ENCODE data around the gene LYPLAL1. TPM values are rescaled to one million over a fixed set of nuclear protein-coding genes. Genes with fewer than 3 reads are reported as not detected.

The LYPLAL1 gene
- total and polyA plus RNA-seq, 2 of the 8 experiments (the other 6 are each of a cell fraction or from before 2014, with no cell fraction given) = 6.3 to 23.8 TPM

GRCh38 chr1:219189952-219190351, 16.3 kb downstream of the LYPLAL1 start:
- Histone ChIP-seq H3K18ac (ENCODE audit: extremely low read depth, low read length) (no peak overlapping the region), H3K4me2 (ENCODE audit: insufficient read depth in 1 of 2, low read depth in 2 of 2, low read length in 2 of 2) (no peak overlapping the region), H2BK15ac (ENCODE audit: low read length) (no peak overlapping the region), H4K8ac (ENCODE audit: extremely low read depth, insufficient read depth, low read length) (no peak overlapping the region), H3K9me3 (ENCODE audit: insufficient read depth in 2 of 2, low read depth in 1 of 2, low read length in 1 of 2) (no peaks in the 10 kb centered on the region), H2AFZ (ENCODE audit: low read length) (no peak overlapping the region), H3K4ac (replicated peaks; ENCODE audit: insufficient read length, low read depth, low read length) (no peak overlapping the region), H2BK20ac (ENCODE audit: low read length) (no peak overlapping the region), H4K5ac (ENCODE audit: insufficient read length, low read depth, low read length) (no peak overlapping the region), H2BK12ac (ENCODE audit: low read depth, low read length) (no peak overlapping the region), H3K79me2 (ENCODE audit: control insufficient read depth in 1 of 2, insufficient read depth in 2 of 2, low read length in 2 of 2) (peaks cover 0 to 13% of the 10 kb centered on the region in 2 experiments; a peak in 2 of 4 replicates), H3K4me3 (ENCODE audit: extremely low read depth in 1 of 4, insufficient read depth in 2 of 4, low read depth in 3 of 4, low read length in 4 of 4) (no peak overlapping the region), H4K20me1 (replicated peaks in 1 of 2; ENCODE audit: control insufficient read depth in 1 of 2, insufficient read depth in 2 of 2, low read length in 2 of 2) (no peaks in the 10 kb centered on the region), H2BK120ac (replicated peaks; ENCODE audit: low read depth, low read length) (no peak overlapping the region), H3K23ac (ENCODE audit: insufficient read length) (no peak overlapping the region), H2BK5ac (ENCODE audit: low read depth, low read length) (no peak overlapping the region), H3K27ac (ENCODE audit: low read depth, low read length) (no peak overlapping the region), H3K4me1 (replicated peaks in 1 of 4; ENCODE audit: control insufficient read depth in 3 of 4, insufficient read depth in 4 of 4, low read length in 3 of 4) (no peaks in the 10 kb centered on the region), H4K91ac (replicated peaks; ENCODE audit: insufficient read length, low read length) (no peak overlapping the region), H3K23me2 (ENCODE audit: low read depth, low read length) (no peaks in the 10 kb centered on the region), H3K36me3 (ENCODE audit: control insufficient read depth in 2 of 4, insufficient read depth in 4 of 4, low read length in 3 of 4) (no peaks in the 10 kb centered on the region), H3K27me3 (replicated peaks in 1 of 4; ENCODE audit: control insufficient read depth in 3 of 4, extremely low read depth in 1 of 4, insufficient read depth in 3 of 4, low read length in 3 of 4) (no peaks in the 10 kb centered on the region), H3K14ac (ENCODE audit: insufficient read length) (no peak overlapping the region), H3K56ac (replicated peaks; ENCODE audit: insufficient read length, low read depth, low read length) (no peak overlapping the region), H3K79me1 (ENCODE audit: low read depth, low read length) (0 out of 2 replicates have a peak, but pooled peaks cover 2% of the 10 kb centered on the region), H3K9ac (replicated peaks in 1 of 4; ENCODE audit: extremely low read depth in 1 of 4, low read depth in 3 of 4, low read length in 3 of 4) (no peak overlapping the region), H2AK5ac (ENCODE audit: low read depth, low read length) (no peak overlapping the region)
- FAIRE-seq (no peak), DNase-seq (ENCODE audit: low read depth in 1 of 2, low spot score in 2 of 2) (no peak)
- TF ChIP-seq KDM1A (IDR thresholded peaks at IDR 0.05; ENCODE audit: borderline replicate concordance, low read length) = no peak
- no peak for TF ChIP-seq JUN (IDR thresholded peaks at IDR 0.05; ENCODE audit: low read depth, low read length)
- TF ChIP-seq ZNF274 (IDR thresholded peaks at IDR 0.05; ENCODE audit: borderline replicate concordance, extremely low read depth, low read length) = no peak
- TF ChIP-seq SP4 (IDR thresholded peaks at IDR 0.05; ENCODE audit: low read length) = no peak
- TF ChIP-seq SIX5 (IDR thresholded peaks at IDR 0.05; ENCODE audit: low read depth, low read length) = no peak
- no peak for TF ChIP-seq CREB1 (IDR thresholded peaks at IDR 0.05)
- TF ChIP-seq RNF2 (IDR thresholded peaks at IDR 0.05; ENCODE audit: borderline replicate concordance, low read depth, low read length, missing control alignments, poor library complexity, severe bottlenecking) = no peak
- no peak for TF ChIP-seq JUND (IDR thresholded peaks at IDR 0.05; ENCODE audit: low read length)
- no peak for TF ChIP-seq HDAC6 (IDR thresholded peaks at IDR 0.05; ENCODE audit: low read depth, low read length)
- TF ChIP-seq E2F6 (IDR thresholded peaks at IDR 0.05) = no peak
- no peak for TF ChIP-seq TBP (IDR thresholded peaks at IDR 0.05; ENCODE audit: low read depth, low read length)
- TF ChIP-seq RFX5 (IDR thresholded peaks at IDR 0.05; ENCODE audit: borderline replicate concordance, low read depth, low read length) = no peak
- TF ChIP-seq BACH1 (IDR thresholded peaks at IDR 0.05; ENCODE audit: low read length) = no peak
- no peak for TF ChIP-seq EGR1 (IDR thresholded peaks at IDR 0.05; ENCODE audit: borderline replicate concordance, low read depth, low read length)
- ChIA-PET CTCF (ENCODE audit: partially characterized antibody) (no interaction called here), POLR2A (ENCODE audit: partially characterized antibody) (interaction anchor here (1.0 kb wide), 1 partner anchor 15 kb away, joined by 4 read pairs; no protein-coding TSS in a partner anchor)
- WGBS, 2 experiments (ENCODE audit: extremely low coverage in 1 of 2, insufficient coverage in 1 of 2, insufficient read length in 1 of 2, insufficient replicate concordance in 2 of 2, low coverage in 1 of 2, low lambda C conversion rate in 2 of 2, missing lambda C conversion rate in 1 of 2) = 97% methylated on average over 3 of the region's 3 CpGs; no CpG with 5 or more reads in 1 of the 2 experiments

Data from H1 (cell line).